Stomach (tissue), 4 donors: ENCODE results near the gene KLHL30.

Experiments
- EP300 ChIP-seq: sonication (generic); formaldehyde crosslinking; IDR thresholded peaks from one replicate; pipeline ENCODE4 v1.6.1; 2017; ENCODE audit warnings: antibody characterized with exemption
- POLR2A ChIP-seq, 4 donors: fragments of 450-650 bp; IDR thresholded peaks; one replicate each; pipeline ENCODE4 v1.6.1; 2016; ENCODE audit warnings: antibody characterized with exemption in 4 of 4, control low read depth in 2 of 4, mild to moderate bottlenecking in 1 of 4, moderate library complexity in 1 of 4
- TF ChIP-seq, protein P1 (sequence below), 7 experiments: fragments of 450-650 bp in 4 of 7; fragments of 200-600 bp in 3 of 7; sonication (generic) in 3 of 7; IDR thresholded peaks; one replicate each; pipeline ENCODE4 v1.5.1; 2016 to 2019; ENCODE audit warnings: antibody characterized with exemption in 7 of 7, control low read depth in 2 of 7, mild to moderate bottlenecking in 1 of 7

DNA sequence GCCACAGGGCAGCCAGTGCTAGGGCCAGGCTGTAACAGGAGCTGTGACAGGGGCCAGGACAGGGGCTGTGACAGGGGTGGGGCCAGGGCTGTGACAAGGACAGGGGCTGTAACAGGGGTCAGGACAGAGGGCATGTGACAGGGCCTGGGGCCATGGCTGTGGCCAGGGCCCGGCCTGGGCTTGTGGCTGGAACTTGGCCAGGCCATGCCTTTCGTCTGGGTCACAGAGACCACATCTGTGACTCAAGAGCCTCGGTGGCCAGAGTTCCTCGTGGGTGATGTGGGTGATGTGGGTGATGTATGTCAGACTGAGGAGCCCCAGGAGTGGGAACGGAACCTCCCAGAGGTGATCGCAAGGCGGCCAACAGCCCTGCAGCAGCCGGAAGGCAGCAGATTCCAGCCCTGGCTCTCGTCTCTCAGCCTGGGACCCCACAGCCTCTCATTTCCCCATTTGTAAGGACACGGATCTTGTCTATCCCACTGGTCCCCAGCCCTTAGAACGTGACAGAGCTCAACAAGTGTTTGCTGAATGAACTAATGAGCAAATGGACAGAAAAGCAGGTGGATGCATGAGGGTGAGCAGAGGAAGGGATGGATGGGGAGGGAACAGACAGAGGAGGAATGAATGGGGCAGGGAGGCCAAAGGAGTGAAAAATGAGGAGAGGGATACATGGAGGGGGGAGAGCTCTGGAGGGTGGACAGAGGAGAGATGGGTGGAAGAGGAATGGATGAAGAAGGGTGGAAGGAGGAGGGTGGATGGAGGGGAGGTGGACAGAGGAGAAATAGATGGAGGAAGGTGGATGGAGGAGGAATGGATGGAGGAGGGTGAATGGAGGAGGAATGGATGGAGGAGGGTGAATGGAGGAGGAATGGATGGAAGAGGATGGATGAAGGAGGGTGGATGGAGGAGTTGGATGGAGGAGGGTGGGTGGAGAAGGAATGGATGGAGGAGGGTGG lies 21.0 kb upstream of the KLHL30 start:
- TF ChIP-seq POLR2A (IDR thresholded peaks at IDR 0.05) (no peak), EP300 (no peak)
- TF ChIP-seq, protein P1, sequence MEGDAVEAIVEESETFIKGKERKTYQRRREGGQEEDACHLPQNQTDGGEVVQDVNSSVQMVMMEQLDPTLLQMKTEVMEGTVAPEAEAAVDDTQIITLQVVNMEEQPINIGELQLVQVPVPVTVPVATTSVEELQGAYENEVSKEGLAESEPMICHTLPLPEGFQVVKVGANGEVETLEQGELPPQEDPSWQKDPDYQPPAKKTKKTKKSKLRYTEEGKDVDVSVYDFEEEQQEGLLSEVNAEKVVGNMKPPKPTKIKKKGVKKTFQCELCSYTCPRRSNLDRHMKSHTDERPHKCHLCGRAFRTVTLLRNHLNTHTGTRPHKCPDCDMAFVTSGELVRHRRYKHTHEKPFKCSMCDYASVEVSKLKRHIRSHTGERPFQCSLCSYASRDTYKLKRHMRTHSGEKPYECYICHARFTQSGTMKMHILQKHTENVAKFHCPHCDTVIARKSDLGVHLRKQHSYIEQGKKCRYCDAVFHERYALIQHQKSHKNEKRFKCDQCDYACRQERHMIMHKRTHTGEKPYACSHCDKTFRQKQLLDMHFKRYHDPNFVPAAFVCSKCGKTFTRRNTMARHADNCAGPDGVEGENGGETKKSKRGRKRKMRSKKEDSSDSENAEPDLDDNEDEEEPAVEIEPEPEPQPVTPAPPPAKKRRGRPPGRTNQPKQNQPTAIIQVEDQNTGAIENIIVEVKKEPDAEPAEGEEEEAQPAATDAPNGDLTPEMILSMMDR (IDR thresholded peaks at IDR 0.05): no peak
